HepG2 (cell line): ENCODE data around the gene ICAM5. TPM values are rescaled to one million over a fixed set of nuclear protein-coding genes. Genes with fewer than 3 reads are reported as not detected.

Source experiments
- ATAD3A ChIP-seq: sonication (generic); formaldehyde crosslinking; IDR thresholded peaks from 2 replicates; pipeline ENCODE4 v1.4.0; 2020; ENCODE audit warnings: missing genetic modification reagents
- CEBPG ChIP-seq: IDR thresholded peaks from 2 replicates; pipeline ENCODE4 v1.6.1; 2016
- FLYWCH1 ChIP-seq: sonication (generic); formaldehyde crosslinking; IDR thresholded peaks from 2 replicates; pipeline ENCODE4 v1.8.1; 2023; ENCODE audit warnings: mild to moderate bottlenecking, missing genetic modification reagents
- GATAD1 ChIP-seq: IDR thresholded peaks from 2 replicates; pipeline ENCODE4 v1.6.1; 2016; ENCODE audit warnings: missing genetic modification reagents, missing compliant biosample characterization
- GATAD2A ChIP-seq: IDR thresholded peaks from 2 replicates; pipeline ENCODE4 v1.6.1; 2016
- HNF4A ChIP-seq: sonication (generic); formaldehyde crosslinking; IDR thresholded peaks from 2 replicates; pipeline ENCODE4 v1.4.0; 2020; ENCODE audit warnings: missing genetic modification reagents
- NCOR1 ChIP-seq: fragments of 200-600 bp; sonication (generic); IDR thresholded peaks from 2 replicates; pipeline ENCODE4 v1.7.0; 2017; ENCODE audit warnings: antibody characterized with exemption, low read length, borderline replicate concordance
- ONECUT2 ChIP-seq: sonication (generic); formaldehyde crosslinking; IDR thresholded peaks from 2 replicates; pipeline ENCODE4 v1.4.0; 2020; ENCODE audit warnings: missing genetic modification reagents
- ZBTB7B ChIP-seq: sonication (generic); formaldehyde crosslinking; IDR thresholded peaks from 2 replicates; pipeline ENCODE4 v1.4.0; 2020; ENCODE audit warnings: missing genetic modification reagents
- ZNF510 ChIP-seq: sonication (generic); formaldehyde crosslinking; IDR thresholded peaks from 2 replicates; pipeline ENCODE4 v1.4.0; 2020; ENCODE audit warnings: low read depth, mild to moderate bottlenecking, missing genetic modification reagents
- ZNF746 ChIP-seq: sonication (generic); formaldehyde crosslinking; IDR thresholded peaks from 2 replicates; pipeline ENCODE4 v1.8.0; 2022; ENCODE audit warnings: mild to moderate bottlenecking, missing genetic modification reagents
- ZNF772 ChIP-seq: sonication (generic); formaldehyde crosslinking; IDR thresholded peaks from 2 replicates; pipeline ENCODE4 v1.5.0; 2020; ENCODE audit warnings: mild to moderate bottlenecking, missing genetic modification reagents
- polyA plus RNA-seq, 8 experiments: library from polyadenylated mRNA; depleted of rRNA in 3 of 8; stranded (reverse) in 7 of 8; unstranded in 1 of 8; fragments of >200 nt; fragmentation: Illumina TruSeq in 4 of 8; extraction: Trizol in 4 of 8; gene quantifications; 2 replicates each; pipeline versions ENCODE4 v1.2.1 to v1.2.3, GENCODE V29; 2011 to 2016; ENCODE audit warnings: low read depth in 4 of 8, missing spikeins in 1 of 8, mixed read lengths in 1 of 8; ENCODE audit not compliant: insufficient read depth in 1 of 8
- total RNA-seq, 5 experiments: library from RNA; depleted of rRNA; stranded (reverse); fragments of >200 nt; fragmentation: Illumina TruSeq; extraction: Trizol; gene quantifications; 2 replicates each; pipeline ENCODE4 v1.2.3, GENCODE V29; 2016; ENCODE audit warnings: low read depth in 1 of 5
- TF ChIP-seq, protein P1 (sequence below): sonication (generic); formaldehyde crosslinking; IDR thresholded peaks from 2 replicates; pipeline ENCODE4 v1.5.0; 2020; ENCODE audit warnings: mild to moderate bottlenecking, missing genetic modification reagents, borderline replicate concordance
- TF ChIP-seq, protein P2 (sequence below): sonication (generic); formaldehyde crosslinking; IDR thresholded peaks from 2 replicates; pipeline ENCODE4 v1.4.0; 2020; ENCODE audit warnings: missing genetic modification reagents
- TF ChIP-seq, protein P3 (sequence below), 2 experiments: sonication (generic) in 1 of 2; formaldehyde crosslinking in 1 of 2; IDR thresholded peaks; 2 replicates each; pipeline versions ENCODE4 v1.4.0 to v1.6.1; 2016 to 2020; ENCODE audit warnings: borderline replicate concordance in 1 of 2, low read depth in 1 of 2, mild to moderate bottlenecking in 1 of 2, missing genetic modification reagents in 1 of 2
- TF ChIP-seq, protein P4 (sequence below): sonication (generic); formaldehyde crosslinking; conservative IDR thresholded peaks from 2 replicates; pipeline ENCODE4 v1.4.0; 2020; ENCODE audit warnings: missing genetic modification reagents
- TF ChIP-seq, protein P5 (sequence below): sonication (generic); formaldehyde crosslinking; IDR thresholded peaks from 2 replicates; pipeline ENCODE4 v1.8.0; 2022; ENCODE audit warnings: missing genetic modification reagents, mild to moderate bottlenecking, moderate library complexity, borderline replicate concordance

The ICAM5 gene
- total and polyA plus RNA-seq, 2 of the 13 experiments (the other 11 are each of a cell fraction or from before 2014, with no cell fraction given) = 0.46 to 1.6 TPM

DNA sequence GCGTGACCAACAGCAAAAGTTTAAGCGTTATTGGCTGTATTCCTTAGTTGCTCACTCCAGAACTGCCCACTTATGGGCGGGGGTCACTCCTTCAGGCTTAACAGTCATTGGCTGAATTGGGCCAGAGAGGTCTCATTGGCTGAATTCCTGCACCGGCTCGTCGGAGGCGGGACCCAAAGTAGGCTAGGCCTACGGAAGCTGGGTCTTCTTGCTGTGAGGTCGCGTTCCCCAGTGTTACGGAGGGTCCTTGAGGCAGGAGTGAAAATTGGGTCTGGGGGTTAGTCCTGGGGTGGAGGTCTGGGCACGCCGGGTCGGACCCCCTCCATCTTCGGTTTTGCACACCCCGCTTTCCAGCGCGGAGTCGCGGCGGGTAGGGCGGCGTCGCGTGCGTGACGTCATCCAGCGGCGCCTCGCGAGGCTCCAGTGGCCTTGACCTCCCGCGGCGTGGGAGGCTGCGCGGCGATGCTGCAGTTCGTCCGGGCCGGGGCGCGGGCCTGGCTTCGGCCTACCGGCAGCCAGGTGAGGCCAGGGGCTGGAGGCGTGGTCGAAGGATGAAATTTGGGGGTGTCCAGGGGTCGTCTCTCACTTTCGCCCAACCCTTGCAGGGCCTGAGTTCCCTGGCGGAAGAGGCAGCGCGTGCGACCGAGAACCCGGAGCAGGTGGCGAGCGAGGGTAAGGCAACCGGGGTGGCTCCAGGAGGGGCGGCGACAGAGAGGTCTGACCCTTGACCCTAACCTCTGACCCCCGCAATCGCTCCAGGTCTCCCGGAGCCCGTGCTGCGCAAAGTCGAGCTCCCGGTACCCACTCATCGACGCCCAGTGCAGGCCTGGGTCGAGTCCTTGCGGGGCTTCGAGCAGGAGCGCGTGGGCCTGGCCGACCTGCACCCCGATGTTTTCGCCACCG is 37.7 kb upstream of the ICAM5 start, which contains the start of gene MRPL4 (continued):
- TF ChIP-seq, protein P1, sequence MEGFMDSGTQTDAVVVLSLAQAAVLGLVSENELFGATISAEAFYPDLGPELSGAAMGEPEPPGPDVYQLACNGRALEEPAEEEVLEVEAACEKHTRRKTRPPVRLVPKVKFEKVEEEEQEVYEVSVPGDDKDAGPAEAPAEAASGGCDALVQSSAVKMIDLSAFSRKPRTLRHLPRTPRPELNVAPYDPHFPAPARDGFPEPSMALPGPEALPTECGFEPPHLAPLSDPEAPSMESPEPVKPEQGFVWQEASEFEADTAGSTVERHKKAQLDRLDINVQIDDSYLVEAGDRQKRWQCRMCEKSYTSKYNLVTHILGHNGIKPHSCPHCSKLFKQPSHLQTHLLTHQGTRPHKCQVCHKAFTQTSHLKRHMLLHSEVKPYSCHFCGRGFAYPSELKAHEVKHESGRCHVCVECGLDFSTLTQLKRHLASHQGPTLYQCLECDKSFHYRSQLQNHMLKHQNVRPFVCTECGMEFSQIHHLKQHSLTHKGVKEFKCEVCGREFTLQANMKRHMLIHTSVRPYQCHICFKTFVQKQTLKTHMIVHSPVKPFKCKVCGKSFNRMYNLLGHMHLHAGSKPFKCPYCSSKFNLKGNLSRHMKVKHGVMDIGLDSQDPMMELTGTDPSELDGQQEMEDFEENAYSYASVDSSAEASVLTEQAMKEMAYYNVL = peak; percentile 62; the same call in 1 of the 2 replicates
- TF ChIP-seq ZNF746 (CRISPR knock-in tag) = no peak
- 0 out of 2 replicates have a peak, but pooled peaks have one; percentile 49 for TF ChIP-seq ZNF510 (CRISPR knock-in tag)
- no peak for TF ChIP-seq CEBPG (CRISPR knock-in tag)
- peak; percentile 34; the same call in 1 of the 2 replicates for TF ChIP-seq NCOR1
- TF ChIP-seq GATAD2A (CRISPR knock-in tag) = peak; percentile 52; the same call in 1 of the 2 replicates
- TF ChIP-seq GATAD1 (CRISPR knock-in tag) = peak; percentile 99
- TF ChIP-seq FLYWCH1 (CRISPR knock-in tag) = no peak
- TF ChIP-seq, protein P2, sequence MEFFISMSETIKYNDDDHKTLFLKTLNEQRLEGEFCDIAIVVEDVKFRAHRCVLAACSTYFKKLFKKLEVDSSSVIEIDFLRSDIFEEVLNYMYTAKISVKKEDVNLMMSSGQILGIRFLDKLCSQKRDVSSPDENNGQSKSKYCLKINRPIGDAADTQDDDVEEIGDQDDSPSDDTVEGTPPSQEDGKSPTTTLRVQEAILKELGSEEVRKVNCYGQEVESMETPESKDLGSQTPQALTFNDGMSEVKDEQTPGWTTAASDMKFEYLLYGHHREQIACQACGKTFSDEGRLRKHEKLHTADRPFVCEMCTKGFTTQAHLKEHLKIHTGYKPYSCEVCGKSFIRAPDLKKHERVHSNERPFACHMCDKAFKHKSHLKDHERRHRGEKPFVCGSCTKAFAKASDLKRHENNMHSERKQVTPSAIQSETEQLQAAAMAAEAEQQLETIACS (CRISPR knock-in tag) = peak; percentile 61; the same call in 1 of the 2 replicates
- TF ChIP-seq, protein P3, sequence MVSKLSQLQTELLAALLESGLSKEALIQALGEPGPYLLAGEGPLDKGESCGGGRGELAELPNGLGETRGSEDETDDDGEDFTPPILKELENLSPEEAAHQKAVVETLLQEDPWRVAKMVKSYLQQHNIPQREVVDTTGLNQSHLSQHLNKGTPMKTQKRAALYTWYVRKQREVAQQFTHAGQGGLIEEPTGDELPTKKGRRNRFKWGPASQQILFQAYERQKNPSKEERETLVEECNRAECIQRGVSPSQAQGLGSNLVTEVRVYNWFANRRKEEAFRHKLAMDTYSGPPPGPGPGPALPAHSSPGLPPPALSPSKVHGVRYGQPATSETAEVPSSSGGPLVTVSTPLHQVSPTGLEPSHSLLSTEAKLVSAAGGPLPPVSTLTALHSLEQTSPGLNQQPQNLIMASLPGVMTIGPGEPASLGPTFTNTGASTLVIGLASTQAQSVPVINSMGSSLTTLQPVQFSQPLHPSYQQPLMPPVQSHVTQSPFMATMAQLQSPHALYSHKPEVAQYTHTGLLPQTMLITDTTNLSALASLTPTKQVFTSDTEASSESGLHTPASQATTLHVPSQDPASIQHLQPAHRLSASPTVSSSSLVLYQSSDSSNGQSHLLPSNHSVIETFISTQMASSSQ (IDR thresholded peaks at IDR 0.05; ENCODE audit: low read depth) = no peak
- TF ChIP-seq, protein P3 (CRISPR knock-in tag; IDR thresholded peaks at IDR 0.05; ENCODE audit: borderline replicate concordance) = peak; percentile 51; the same call in 1 of the 2 replicates
- TF ChIP-seq, protein P4, sequence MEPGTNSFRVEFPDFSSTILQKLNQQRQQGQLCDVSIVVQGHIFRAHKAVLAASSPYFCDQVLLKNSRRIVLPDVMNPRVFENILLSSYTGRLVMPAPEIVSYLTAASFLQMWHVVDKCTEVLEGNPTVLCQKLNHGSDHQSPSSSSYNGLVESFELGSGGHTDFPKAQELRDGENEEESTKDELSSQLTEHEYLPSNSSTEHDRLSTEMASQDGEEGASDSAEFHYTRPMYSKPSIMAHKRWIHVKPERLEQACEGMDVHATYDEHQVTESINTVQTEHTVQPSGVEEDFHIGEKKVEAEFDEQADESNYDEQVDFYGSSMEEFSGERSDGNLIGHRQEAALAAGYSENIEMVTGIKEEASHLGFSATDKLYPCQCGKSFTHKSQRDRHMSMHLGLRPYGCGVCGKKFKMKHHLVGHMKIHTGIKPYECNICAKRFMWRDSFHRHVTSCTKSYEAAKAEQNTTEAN (CRISPR knock-in tag) = peak; percentile 67; the same call in 1 of the 2 replicates
- TF ChIP-seq, protein P5, sequence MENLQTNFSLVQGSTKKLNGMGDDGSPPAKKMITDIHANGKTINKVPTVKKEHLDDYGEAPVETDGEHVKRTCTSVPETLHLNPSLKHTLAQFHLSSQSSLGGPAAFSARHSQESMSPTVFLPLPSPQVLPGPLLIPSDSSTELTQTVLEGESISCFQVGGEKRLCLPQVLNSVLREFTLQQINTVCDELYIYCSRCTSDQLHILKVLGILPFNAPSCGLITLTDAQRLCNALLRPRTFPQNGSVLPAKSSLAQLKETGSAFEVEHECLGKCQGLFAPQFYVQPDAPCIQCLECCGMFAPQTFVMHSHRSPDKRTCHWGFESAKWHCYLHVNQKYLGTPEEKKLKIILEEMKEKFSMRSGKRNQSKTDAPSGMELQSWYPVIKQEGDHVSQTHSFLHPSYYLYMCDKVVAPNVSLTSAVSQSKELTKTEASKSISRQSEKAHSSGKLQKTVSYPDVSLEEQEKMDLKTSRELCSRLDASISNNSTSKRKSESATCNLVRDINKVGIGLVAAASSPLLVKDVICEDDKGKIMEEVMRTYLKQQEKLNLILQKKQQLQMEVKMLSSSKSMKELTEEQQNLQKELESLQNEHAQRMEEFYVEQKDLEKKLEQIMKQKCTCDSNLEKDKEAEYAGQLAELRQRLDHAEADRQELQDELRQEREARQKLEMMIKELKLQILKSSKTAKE (CRISPR knock-in tag) = peak; percentile 58; the same call in 1 of the 2 replicates
- peak; percentile 74 for TF ChIP-seq ZBTB7B (CRISPR knock-in tag)
- no peak; the same call in 1 of the 2 replicates for TF ChIP-seq ATAD3A (CRISPR knock-in tag)
- TF ChIP-seq HNF4A = peak; percentile 64
- peak; percentile 36; the same call in 1 of the 2 replicates for TF ChIP-seq ONECUT2 (CRISPR knock-in tag)
- peak; percentile 81 for TF ChIP-seq ZNF772 (CRISPR knock-in tag)
